Hematopoietic multipotent progenitor cell treated with erythropoietin and hydrocortisone succinate and interleukin-3 and kit ligand, for 8 days (in vitro differentiated cells): Measurements from ENCODE around the gene ANO2.

Experiments used
- DNase-seq: peaks from one replicate; pipeline ENCODE4 v3.0.0-alpha.2; 2015

Gene ANO2

DNA sequence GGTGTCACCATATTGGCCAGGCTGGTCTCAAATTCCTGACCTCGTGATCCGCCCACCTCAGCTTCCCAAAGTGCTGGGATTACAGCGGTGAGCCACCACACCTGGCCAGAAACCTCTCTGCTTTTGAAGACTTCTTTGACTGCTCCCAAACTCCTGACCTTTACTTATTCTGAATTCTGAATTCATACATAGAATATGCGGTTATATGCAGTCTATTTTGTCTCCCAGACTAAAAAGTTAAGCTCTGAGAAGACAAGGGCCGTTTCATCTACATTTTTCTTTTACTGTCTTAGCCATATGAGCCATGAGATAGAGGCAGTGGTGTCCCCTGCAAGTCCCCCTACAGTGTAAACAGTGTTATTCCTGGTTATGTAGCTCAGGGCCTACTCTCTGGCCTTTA is 333.9 kb downstream of the ANO2 start:
- DNase-seq, result no peak

- DNase-seq, result no peak
These were observed 345.7 kb downstream of the ANO2 start for GRCh38 chr12:5599378-5599777.

DNA sequence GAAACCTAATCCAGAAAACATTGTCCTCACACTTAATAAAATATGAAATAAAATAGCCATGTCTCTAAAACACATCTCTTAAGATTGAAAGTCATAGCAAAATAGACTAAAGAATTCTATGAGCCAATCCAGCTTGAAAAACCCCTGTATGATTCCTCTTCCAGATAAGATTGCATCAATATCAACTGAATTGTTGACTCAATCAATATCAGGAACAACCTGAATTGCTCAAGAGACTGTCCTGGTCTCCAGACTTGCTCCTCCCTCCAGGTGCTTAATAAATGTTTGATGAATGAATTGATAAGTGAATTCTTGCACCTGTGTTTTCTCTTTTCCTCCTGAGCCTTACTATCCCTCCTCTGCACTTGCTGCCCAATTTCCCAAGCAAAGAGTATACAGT is 351.1 kb downstream of the ANO2 start:
- no peak for DNase-seq

- DNase-seq, result peak; percentile 35
These were observed 352.0 kb downstream of the ANO2 start for GRCh38 chr12:5593086-5593485.

GRCh38 chr12:5592310-5592709 is 352.7 kb downstream of the ANO2 start:
- DNase-seq, result peak; percentile 74

DNA sequence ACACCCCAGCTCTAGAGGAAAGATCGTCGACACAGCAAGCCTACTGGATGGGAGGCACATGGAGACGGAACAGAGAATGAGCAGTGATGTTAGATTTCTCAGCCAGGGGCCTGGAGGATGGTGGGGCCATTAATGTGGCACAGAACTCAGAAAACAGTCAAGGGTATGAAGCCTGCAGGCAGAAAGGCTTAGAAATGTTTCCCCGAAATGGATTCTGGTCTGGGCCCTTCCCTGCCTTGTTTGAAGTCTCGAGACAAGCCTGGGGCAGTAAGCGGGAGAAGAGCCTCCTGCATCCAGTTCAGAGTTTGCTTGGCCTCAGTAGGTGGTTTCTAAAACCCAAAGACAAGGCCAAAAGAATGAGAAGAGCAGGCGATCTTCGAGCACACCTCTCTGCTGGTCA is 354.7 kb downstream of the ANO2 start:
- DNase-seq, result no peak

DNA sequence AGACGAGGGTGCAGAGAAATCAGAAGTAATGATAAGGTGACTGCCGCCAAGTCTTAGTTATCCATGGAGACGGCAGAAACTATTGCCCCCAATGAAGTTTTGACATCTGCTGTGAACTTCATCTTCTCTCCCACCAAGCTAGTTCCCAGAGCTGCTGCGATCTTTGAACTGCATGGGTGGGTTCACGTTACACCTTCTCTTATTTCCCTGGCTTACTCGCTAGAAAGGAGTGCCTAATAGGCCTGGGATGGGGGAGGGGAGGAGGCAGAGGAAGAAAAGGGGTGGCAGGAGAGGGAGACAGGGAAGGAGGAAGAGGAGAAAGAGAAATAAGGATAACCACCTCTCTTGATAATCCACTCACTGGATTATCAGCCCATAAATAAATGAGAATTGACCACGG is 356.0 kb downstream of the ANO2 start:
- no peak for DNase-seq

- DNase-seq, result no peak
These were observed 356.5 kb downstream of the ANO2 start for GRCh38 chr12:5588591-5588990.

- DNase-seq, result no peak
These were observed 356.9 kb downstream of the ANO2 start for GRCh38 chr12:5588176-5588575.

DNA sequence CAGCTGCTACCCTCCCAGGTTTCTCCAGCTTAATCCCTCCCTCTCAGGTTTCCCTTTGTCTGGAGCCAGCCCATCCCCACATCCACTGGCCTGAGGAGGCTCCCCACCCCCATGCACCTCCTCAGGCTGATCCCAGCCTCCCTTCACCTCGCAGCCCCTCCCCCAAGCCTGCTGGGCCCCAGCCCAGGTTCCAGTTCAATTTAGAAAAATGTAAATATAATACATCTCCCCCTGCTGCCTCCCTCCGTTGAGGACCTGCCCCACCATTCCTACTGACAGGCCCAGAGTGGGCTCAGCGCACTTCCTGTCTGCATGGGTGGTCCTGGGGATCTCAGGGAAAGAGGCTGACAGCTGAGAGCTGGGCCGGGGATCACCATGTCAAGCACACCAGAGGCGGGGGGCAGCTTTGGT is 357.3 kb downstream of the ANO2 start:
- no peak for DNase-seq

DNA sequence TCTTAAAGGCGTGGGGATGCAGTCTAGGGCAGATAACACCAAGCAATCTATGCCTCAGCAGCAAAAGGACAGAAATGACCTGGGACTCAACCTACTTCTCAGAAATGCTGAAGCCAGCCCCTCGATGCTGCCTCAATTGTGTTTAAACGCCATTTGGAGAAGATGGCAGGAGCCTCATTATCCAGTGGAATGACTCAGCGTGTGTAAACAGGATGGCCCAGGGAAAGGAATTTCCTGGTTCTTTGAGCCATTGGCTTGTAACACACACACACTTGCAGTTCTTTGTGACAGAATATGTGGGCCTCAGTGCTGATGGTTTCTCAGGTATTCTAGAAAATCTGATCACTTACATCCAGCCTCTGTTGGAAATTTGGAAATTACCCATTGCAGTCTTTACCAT is 358.9 kb downstream of the ANO2 start:
- no peak for DNase-seq

DNA sequence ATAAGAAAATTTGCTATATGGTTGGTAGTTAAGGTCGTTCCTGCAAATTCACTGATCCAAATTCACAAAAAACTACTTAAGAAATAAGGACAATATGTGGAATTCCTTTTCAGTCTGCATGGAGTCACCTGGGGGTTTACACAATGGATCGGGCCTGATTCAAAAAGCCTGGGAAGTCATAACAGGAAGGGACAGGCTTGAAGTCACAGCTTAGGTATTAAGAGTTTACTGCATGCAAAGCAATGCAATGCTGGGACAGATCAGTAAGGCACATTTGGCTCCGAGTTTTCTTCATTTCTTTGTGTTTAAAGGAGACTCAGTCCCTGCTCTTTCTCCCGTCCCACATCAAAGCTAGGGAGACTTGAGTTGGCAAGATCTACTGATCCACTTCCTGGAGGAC is 359.9 kb downstream of the ANO2 start:
- no peak for DNase-seq

DNA sequence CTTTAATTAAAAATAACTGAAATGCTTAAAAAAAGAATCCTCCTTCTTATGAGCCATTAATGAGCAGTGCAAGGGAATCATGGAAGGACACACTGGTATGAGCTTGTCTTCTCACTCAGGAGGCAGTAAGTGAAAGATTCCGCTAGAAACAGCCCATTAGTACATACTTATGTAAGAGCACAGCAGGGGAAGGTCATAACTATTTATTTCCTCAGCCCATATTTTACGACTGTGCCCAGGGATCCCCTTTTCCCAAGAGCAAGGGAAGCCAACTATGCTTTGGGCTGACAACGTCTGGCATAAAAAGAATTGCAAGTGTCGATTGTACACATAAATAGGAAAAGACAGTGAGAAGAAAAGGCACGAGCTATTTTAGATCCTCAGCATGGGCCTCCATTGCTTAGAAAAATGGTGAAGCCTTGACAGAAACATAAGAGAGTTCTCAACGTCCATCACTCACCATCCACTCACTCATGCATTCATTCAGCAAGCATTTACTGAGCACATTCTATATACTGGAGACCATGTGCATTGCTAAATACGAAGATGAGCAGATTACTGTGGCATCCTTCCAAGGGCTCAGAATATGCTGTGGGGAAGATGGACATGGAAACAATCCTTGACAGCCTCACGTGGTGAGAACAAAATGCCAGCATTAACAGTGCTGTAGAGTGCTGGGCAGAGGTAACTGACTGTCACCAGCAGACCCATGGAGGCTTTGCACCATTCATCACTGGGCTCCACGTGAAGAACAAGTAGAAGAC is 360.5 kb downstream of the ANO2 start:
- DNase-seq, result no peak

- DNase-seq, result no peak
These were observed 362.5 kb downstream of the ANO2 start for GRCh38 chr12:5582541-5582940.

GRCh38 chr12:5582018-5582417 is 363.0 kb downstream of the ANO2 start:
- DNase-seq, result no peak

DNA sequence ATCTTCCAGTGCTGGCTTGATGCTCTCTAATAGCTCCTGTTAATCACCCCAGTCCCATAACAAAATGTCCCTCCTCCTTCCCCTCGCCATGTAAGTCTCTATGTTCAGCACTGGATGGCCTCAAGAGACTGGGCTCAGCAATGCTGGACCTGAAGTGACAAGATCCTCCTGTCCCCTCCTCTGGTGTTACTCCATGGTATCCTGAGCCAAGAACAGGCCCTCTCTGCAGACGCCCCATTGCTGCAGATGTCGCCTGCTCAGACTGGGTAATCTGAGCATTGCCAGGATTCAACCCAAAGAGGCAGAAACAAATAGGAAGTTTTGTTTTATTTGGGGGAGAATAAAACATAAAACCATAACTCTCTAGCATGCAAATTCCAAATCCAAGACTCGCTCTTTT is 363.4 kb downstream of the ANO2 start:
- DNase-seq, result no peak

DNA sequence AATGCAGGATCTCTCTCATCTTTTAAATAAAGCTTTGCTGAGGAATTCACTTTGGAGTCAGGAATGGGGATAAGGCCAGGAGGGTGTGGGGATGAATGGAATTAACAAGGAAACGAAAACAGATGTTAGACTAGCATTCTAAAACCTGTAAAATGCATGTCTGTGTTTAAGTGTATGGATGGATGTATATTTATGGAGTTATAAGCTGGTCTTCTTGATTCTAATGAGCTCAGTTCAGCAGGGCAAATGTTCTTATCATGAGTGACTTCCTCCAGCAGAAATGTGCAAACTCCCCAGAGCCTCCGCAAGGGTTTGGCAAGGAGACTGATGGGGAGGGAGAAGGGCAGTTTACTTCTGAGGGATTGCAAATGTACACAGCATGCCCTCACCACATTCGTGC is 364.0 kb downstream of the ANO2 start:
- no peak for DNase-seq

DNA sequence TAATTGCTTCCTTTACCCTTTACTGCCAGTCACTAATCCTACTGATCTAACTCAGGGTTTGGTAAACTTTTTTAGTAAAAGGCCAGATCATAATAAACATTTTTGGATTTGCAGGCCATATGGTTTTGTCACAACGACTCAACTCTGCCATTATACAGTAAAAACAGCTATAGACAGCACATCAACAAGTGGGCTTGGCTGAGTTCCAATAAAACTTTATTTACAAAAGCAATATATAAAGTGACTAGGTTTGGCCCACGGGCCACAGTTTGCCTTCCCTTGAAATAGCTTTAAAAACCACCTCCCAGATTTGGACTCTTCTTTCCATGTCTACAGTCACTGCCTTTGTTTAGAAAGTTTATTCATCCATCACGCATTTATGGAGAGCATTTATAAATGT is 366.3 kb downstream of the ANO2 start:
- DNase-seq, result no peak

GRCh38 chr12:5577741-5578140 is 367.3 kb downstream of the ANO2 start:
- DNase-seq, result no peak

- DNase-seq, result no peak
These were observed 367.8 kb downstream of the ANO2 start for GRCh38 chr12:5577211-5577612.

DNA sequence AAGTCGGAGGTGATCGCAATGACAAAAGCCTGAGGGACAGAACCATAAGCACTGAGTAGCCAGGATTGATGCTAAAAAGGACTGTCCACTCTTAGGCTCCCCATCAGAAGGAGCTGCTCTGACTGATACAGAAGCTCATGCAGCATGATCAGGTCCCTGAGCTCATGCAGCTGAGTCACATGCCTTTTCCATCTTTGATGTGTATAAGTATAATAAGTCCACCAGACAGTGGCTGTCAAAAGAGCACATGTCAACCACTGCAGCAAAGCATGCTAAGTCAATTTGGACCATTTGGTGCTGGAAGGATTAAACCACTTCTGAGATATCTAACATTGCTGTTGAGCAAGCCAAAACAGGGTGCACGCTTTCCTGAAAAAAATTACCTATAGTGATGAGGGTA is 369.1 kb downstream of the ANO2 start:
- no peak for DNase-seq

- no peak for DNase-seq
These were observed 369.8 kb downstream of the ANO2 start for GRCh38 chr12:5575232-5575631.

- no peak for DNase-seq
These were observed 371.7 kb downstream of the ANO2 start for GRCh38 chr12:5573390-5573789.

DNA sequence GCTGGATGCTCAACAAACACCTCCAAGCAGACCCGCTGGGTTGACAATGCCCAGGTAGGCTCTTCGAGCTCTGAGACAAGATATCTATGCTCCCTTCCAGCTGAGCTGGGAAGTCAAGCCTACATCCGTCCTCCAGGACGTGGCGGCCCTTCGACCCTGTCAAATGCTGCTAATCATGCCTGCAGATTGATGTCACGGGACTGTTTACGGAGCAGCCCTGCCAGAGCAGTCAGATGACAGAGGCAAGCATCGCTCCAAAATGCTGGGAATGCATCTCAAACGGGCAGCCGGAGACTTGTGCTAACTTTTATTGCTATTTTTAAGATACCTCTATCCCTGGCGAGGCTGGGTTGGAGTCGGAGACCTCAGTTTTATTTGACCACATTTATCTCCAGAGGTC is 373.9 kb downstream of the ANO2 start:
- no peak for DNase-seq

GRCh38 chr12:5570416-5570815 is 374.6 kb downstream of the ANO2 start:
- DNase-seq, result no peak
